Spinal cord (tissue), 10 donors: Measurements from ENCODE around the gene BBS9. TPM values are rescaled to one million over a fixed set of nuclear protein-coding genes. Genes with fewer than 3 reads are reported as not detected.

Experiments used
- DNase-seq, 6 donors: peaks; one replicate each; pipeline versions ENCODE4 v3.0.0 to v3.0.0-alpha.2; 2013 to 2015; ENCODE audit warnings: low spot score in 6 of 6, low read depth in 4 of 6
- H3K27ac ChIP-seq: one replicate; pipeline ENCODE4 v1.5.1; 2013; ENCODE audit warnings: low read depth, low read length, control low read depth
- H3K27me3 ChIP-seq: one replicate; pipeline ENCODE4 v1.6.1; 2013; ENCODE audit warnings: low read length; ENCODE audit not compliant: control insufficient read depth, insufficient read depth
- H3K36me3 ChIP-seq: one replicate; pipeline ENCODE4 v1.6.1; 2013; ENCODE audit warnings: low read length; ENCODE audit not compliant: control insufficient read depth, insufficient read depth
- H3K4me1 ChIP-seq: one replicate; pipeline ENCODE4 v1.6.1; 2013; ENCODE audit warnings: low read length; ENCODE audit not compliant: control insufficient read depth, insufficient read depth
- H3K4me3 ChIP-seq: one replicate; pipeline ENCODE4 v1.5.1; 2013; ENCODE audit warnings: low read depth, low read length, control low read depth
- H3K9me3 ChIP-seq: one replicate; pipeline ENCODE4 v1.6.1; 2013; ENCODE audit warnings: low read length; ENCODE audit not compliant: control insufficient read depth, insufficient read depth
- WGBS: methylation state at CpG from one replicate; pipeline ENCODE4 v1.1.5; 2013; ENCODE audit warnings: missing lambda C conversion rate; ENCODE audit not compliant: insufficient coverage; 5-methylcytosine and 5-hydroxymethylcytosine counted together
- polyA plus RNA-seq, 2 donors: library from polyadenylated mRNA; unstranded; fragments of 120-200 nt; gene quantifications; one replicate each; pipeline ENCODE4 v1.2.1, GENCODE V29; 2013; ENCODE audit not compliant: insufficient read length in 2 of 2
- total RNA-seq, 2 donors: library from RNA; depleted of rRNA in 1 of 2; stranded (reverse); fragments of 120-200 nt in 1 of 2; fragments of >200 nt in 1 of 2; gene quantifications; one replicate each; pipeline versions ENCODE4 v1.2.3 to v1.2.4, GENCODE V29; 2013 to 2014
- donor health status: healthy.

BBS9 gene
- total and polyA plus RNA-seq, 4 donors = 19.3 to 67.8 (median 28.9) TPM

- WGBS = 83% methylated on average over 1 of the region's 3 CpGs
- no peaks in the 10 kb centered on the region for H3K36me3 ChIP-seq
- no peak for DNase-seq
- no peaks in the 10 kb centered on the region for H3K27me3 ChIP-seq
- H3K4me3 ChIP-seq = no peak overlapping the region
- H3K9me3 ChIP-seq = peaks cover 1% of the 10 kb centered on the region
- H3K4me1 ChIP-seq = no peaks in the 10 kb centered on the region
- no peak overlapping the region for H3K27ac ChIP-seq
These were observed 197.1 kb downstream of the BBS9 start for GRCh38 chr7:33326485-33326848.

GRCh38 chr7:33327427-33327826 is 198.1 kb downstream of the BBS9 start:
- no peaks in the 10 kb centered on the region for H3K4me1 ChIP-seq
- H3K36me3 ChIP-seq = no peaks in the 10 kb centered on the region
- no CpG with 5 or more reads among the region's 1 CpG for WGBS
- no peak for DNase-seq
- H3K27me3 ChIP-seq = no peaks in the 10 kb centered on the region
- no peak overlapping the region for H3K4me3 ChIP-seq
- H3K27ac ChIP-seq = no peak overlapping the region
- peaks cover 1% of the 10 kb centered on the region for H3K9me3 ChIP-seq

DNA sequence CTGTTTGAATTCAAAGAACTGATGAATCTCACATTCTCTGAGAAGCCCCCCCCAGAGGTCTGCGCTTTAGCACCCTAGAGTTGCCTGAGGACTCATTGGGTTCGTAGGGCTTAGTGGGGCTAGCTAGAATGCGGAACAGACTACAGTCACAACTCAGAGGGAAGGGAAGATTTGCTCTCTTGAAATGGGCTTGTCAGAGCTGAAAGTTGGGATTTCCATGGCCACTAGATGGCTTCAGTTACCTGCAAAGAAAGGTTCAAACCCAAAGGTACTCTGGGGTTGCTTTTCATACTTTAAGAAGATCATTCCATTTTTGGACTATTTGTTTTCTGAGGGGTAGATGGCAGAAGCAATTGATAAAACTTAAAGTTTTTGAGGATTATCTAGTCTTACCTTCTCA is 205.0 kb downstream of the BBS9 start:
- no peak overlapping the region for H3K4me3 ChIP-seq
- no peaks in the 10 kb centered on the region for H3K27me3 ChIP-seq
- no peak overlapping the region for H3K27ac ChIP-seq
- peak in 2 of 6 donors; percentile 7 to 46 for DNase-seq
- 50% methylated on average over 1 of the region's 3 CpGs for WGBS
- no peaks in the 10 kb centered on the region for H3K4me1 ChIP-seq
- no peaks in the 10 kb centered on the region for H3K36me3 ChIP-seq
- no peaks in the 10 kb centered on the region for H3K9me3 ChIP-seq

DNA sequence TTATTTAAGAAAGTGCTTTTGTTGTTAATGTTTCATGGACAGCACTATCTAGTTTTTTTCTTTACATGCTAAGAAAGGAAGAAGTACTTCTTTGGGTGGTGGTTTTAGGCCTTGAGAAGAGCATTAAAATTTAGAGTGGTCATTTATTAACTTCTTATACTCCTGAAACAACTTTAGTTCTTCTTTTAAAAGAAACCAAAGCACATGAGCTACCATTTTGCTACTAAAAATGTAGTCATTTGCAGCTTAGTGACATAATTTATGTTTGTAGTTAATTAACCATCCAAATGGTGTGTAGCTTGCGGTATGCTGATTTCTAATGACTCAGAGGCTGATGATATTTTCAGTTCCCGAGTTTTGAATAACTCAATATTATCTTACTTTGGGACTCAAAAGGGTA is 207.5 kb downstream of the BBS9 start:
- Histone ChIP-seq H3K9me3 (no peaks in the 10 kb centered on the region), H3K36me3 (no peaks in the 10 kb centered on the region), H3K4me1 (no peaks in the 10 kb centered on the region), H3K4me3 (no peak overlapping the region), H3K27me3 (no peaks in the 10 kb centered on the region), H3K27ac (no peak overlapping the region)
- WGBS = no CpG with 5 or more reads among the region's 2 CpGs
- no peak for DNase-seq

- no peak for DNase-seq
- no peaks in the 10 kb centered on the region for H3K27me3 ChIP-seq
- no peaks in the 10 kb centered on the region for H3K36me3 ChIP-seq
- 100% methylated on average over 1 of the region's 3 CpGs for WGBS
- no peak overlapping the region for H3K27ac ChIP-seq
- no peaks in the 10 kb centered on the region for H3K9me3 ChIP-seq
- H3K4me1 ChIP-seq = no peaks in the 10 kb centered on the region
- H3K4me3 ChIP-seq = no peak overlapping the region
These were observed 209.9 kb downstream of the BBS9 start for GRCh38 chr7:33339074-33339790.

DNA sequence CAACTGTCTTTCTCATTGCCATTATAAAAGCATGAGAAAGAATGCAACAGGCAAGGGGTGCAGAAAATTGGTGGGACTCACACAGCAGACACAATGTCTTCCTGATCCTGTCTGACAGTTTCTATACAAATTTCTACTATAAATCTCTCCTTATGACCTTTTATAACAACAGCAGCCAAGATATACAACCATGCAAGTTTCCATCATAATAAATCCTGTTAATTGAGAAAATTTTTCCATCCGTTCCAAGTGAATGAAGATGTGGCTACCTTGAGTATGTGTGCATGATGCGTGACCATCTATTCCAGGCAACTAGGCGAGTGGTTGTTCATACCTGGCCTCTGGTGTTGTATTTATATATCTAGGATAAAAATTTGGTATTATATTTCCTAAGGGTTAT is 216.7 kb downstream of the BBS9 start:
- Histone ChIP-seq H3K4me3 (no peak overlapping the region), H3K4me1 (no peaks in the 10 kb centered on the region), H3K27ac (no peak overlapping the region), H3K9me3 (no peaks in the 10 kb centered on the region), H3K27me3 (no peaks in the 10 kb centered on the region), H3K36me3 (no peaks in the 10 kb centered on the region)
- no peak for DNase-seq
- no CpG with 5 or more reads among the region's 3 CpGs for WGBS

DNA sequence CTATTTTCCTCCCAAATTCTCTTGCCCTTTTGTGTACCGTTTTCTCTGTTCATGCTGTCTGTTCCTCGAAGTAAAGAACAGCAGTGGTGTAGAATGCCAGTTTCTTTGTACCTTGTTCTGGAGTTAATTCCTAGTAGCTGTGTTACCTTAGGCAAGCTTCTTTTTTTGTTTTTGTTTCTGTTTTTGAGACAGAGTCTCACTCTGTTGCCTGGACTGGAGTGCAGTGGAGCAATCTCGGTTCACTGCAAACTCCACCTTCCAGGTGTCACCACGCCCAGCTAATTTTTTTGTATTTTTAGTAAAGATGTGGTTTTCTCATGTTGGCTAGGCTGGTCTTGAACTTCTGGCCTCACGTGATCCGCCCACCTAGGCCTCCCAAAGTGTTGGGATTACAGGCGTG is 221.2 kb downstream of the BBS9 start:
- Histone ChIP-seq H3K4me1 (no peaks in the 10 kb centered on the region), H3K9me3 (no peaks in the 10 kb centered on the region), H3K36me3 (no peaks in the 10 kb centered on the region), H3K4me3 (no peak overlapping the region), H3K27me3 (no peaks in the 10 kb centered on the region), H3K27ac (no peak overlapping the region)
- DNase-seq = no peak
- 100% methylated on average over 1 of the region's 7 CpGs for WGBS

DNA sequence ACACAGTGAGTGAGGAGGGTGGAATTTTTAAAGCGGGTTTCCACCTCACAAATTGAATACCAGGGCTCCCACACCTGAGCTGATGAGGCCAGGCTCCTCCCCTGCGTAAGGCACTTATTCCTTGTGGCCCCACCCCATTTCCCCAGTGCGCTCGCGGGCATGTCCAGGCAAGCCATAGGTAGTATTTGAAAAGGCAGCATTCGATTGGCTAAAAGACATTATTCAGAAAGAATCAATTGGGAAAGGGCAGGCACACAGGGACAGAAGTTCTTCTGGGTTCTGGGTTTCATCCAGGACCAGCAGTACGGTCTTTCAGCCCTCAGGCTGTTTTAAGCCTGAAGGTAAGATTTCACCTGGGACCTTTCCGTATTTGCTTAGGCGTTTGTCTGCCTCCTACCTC is 222.3 kb downstream of the BBS9 start:
- 98% methylated on average over 5 of the region's 9 CpGs for WGBS
- DNase-seq = no peak
- no peaks in the 10 kb centered on the region for H3K9me3 ChIP-seq

GRCh38 chr7:33354201-33354600 is 224.8 kb downstream of the BBS9 start:
- DNase-seq = peak in 1 of 6 donors; percentile 59
- H3K4me1 ChIP-seq = no peaks in the 10 kb centered on the region
- 76% methylated on average over 2 of the region's 5 CpGs for WGBS

More for the DNA sequence above, 222.3 kb downstream of the BBS9 start:
- H3K27me3 ChIP-seq = no peaks in the 10 kb centered on the region
- H3K4me3 ChIP-seq = no peak overlapping the region
- no peak overlapping the region for H3K27ac ChIP-seq
- no peaks in the 10 kb centered on the region for H3K36me3 ChIP-seq
- no peaks in the 10 kb centered on the region for H3K4me1 ChIP-seq

GRCh38 chr7:33355386-33355785 is 226.0 kb downstream of the BBS9 start:
- no peak for DNase-seq
- WGBS = no CpG with 5 or more reads among the region's 1 CpG
- H3K4me3 ChIP-seq = no peak overlapping the region

More at GRCh38 chr7:33354201-33354600, 224.8 kb downstream of the BBS9 start:
- H3K36me3 ChIP-seq = no peaks in the 10 kb centered on the region
- no peak overlapping the region for H3K27ac ChIP-seq
- no peak overlapping the region for H3K4me3 ChIP-seq
- no peaks in the 10 kb centered on the region for H3K27me3 ChIP-seq
- H3K9me3 ChIP-seq = no peaks in the 10 kb centered on the region

More at GRCh38 chr7:33355386-33355785, 226.0 kb downstream of the BBS9 start:
- H3K27me3 ChIP-seq = no peaks in the 10 kb centered on the region
- H3K9me3 ChIP-seq = no peaks in the 10 kb centered on the region
- no peaks in the 10 kb centered on the region for H3K4me1 ChIP-seq
- H3K27ac ChIP-seq = no peak overlapping the region
- no peaks in the 10 kb centered on the region for H3K36me3 ChIP-seq
